SK-N-MC (cell line): ENCODE measurements around the gene KRT86.

ENCODE experiments used
- DNase-seq: peaks from one replicate; pipeline ENCODE4 v3.0.0-alpha.2; 2011; ENCODE audit warnings: low read depth, low spot score
- H3K27ac ChIP-seq: fragments of 200-600 bp; sonication (generic); 2 replicates; pipeline ENCODE4 v1.5.1; 2016; ENCODE audit warnings: mixed run types
- H3K36me3 ChIP-seq: fragments of 200-600 bp; sonication (generic); 2 replicates; pipeline ENCODE4 v1.6.1; 2017; ENCODE audit warnings: antibody characterized with exemption, low read length, mixed read lengths; ENCODE audit not compliant: insufficient read depth
- H3K4me3 ChIP-seq: fragments of 200-600 bp; sonication (generic); 2 replicates; pipeline ENCODE4 v1.5.1; 2016
- H3K9ac ChIP-seq: fragments of 200-600 bp; sonication (generic); 2 replicates; pipeline ENCODE4 v1.8.0; 2017; ENCODE audit warnings: mixed run types, mixed read lengths; ENCODE audit not compliant: insufficient read length
- H3K9me3 ChIP-seq: fragments of 200-600 bp; sonication (generic); 2 replicates; pipeline ENCODE4 v1.6.1; 2017; ENCODE audit warnings: low read depth, mild to moderate bottlenecking, antibody characterized with exemption, low read length, moderate library complexity, mixed read lengths
- EZH2 ChIP-seq: fragments of 200-600 bp; sonication (generic); IDR thresholded peaks from one replicate; pipeline ENCODE4 v1.6.1; 2017; ENCODE audit warnings: antibody characterized with exemption
- FOXP2 ChIP-seq: optimal IDR thresholded peaks from 2 replicates; pipeline ENCODE3; 2011; ENCODE audit warnings: mild to moderate bottlenecking, moderate library complexity; ENCODE audit not compliant: insufficient read depth; ENCODE audit errors: extremely low read length, control extremely low read depth
- POLR2AphosphoS5 ChIP-seq: IDR thresholded peaks from 2 replicates; pipeline ENCODE4 v1.6.1; 2012; ENCODE audit warnings: mild to moderate bottlenecking, low read depth, low read length, borderline replicate concordance

KRT86 gene

DNA sequence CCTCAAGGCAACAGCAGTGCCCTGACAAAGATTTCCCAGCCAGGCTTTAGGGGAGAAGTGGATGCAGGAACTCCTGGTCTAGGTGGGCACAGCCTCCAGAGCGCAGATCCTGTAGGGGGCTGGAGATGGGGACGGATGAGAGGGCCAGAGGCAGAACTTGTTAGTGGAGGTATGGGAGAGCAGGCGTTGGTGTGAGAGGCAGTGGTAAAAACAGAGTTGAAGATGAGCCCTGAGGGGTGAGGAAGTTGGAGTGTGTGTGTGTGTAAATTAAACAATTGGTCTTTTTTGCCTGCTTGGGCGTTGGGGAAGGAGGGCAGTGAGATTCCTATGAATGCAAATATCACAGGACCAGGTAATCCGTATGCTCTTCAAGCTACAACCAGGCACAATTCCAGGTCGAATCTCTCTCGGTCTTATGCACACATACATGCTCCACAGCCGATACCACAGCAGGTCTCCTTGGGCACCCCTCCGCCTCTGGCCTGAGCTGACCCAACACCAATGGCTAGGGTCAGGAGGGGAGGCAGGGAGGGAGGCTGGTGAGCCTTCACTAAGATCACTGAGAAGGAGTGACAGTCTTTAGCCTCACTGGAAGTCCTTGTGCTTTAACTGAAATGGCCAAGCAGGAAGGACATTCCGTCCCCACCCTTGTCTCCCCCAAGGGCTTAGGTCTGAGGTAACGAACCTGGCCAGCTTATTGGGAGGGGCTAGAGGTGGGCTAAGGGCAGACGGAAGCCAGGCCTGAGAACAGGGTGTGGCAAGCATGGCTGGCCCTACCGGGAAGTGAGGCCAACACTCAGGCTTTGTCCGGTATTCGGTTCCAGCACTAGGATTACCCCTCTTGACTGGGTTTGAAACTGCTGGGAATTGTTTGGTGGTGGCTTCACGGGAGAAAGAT lies 42.9 kb upstream of the KRT86 start:
- Histone ChIP-seq H3K36me3 (no peaks in the 10 kb centered on the region), H3K4me3 (no peak overlapping the region), H3K27ac (no peak overlapping the region), H3K9ac (no peak overlapping the region), H3K9me3 (no peaks in the 10 kb centered on the region)
- no peak for DNase-seq
- TF ChIP-seq POLR2AphosphoS5 (no peak), FOXP2 (no peak), EZH2 (no peak)

DNA sequence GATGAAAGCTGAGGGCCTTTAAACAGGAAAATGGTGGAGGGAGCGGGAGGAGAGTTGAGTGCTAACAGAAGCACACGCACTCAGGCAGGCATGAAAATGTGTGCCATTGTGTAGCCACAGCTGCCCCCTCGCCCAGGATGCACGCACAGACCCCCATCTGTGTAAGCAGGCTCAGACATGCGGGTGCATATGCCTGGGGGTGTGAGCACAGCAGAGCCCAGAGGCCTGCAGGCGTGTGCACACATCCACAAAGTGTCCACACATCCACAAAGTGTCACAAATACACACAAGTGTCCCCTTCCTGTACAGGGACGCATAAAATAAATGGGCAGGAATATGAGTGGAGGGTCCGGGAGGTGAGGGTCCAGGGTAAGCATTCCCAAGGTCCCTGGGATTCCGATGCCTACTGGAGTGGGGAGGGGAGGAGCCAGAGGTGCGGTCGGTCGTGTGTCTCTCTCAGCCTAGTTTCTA lies 42.2 kb upstream of the KRT86 start:
- DNase-seq = no peak
- H3K27ac ChIP-seq = no peak overlapping the region
- H3K4me3 ChIP-seq = no peak overlapping the region
- no peaks in the 10 kb centered on the region for H3K9me3 ChIP-seq
- no peak overlapping the region for H3K9ac ChIP-seq
- TF ChIP-seq FOXP2 = no peak
- TF ChIP-seq EZH2 = no peak
- no peak for TF ChIP-seq POLR2AphosphoS5
- H3K36me3 ChIP-seq = no peaks in the 10 kb centered on the region

DNA sequence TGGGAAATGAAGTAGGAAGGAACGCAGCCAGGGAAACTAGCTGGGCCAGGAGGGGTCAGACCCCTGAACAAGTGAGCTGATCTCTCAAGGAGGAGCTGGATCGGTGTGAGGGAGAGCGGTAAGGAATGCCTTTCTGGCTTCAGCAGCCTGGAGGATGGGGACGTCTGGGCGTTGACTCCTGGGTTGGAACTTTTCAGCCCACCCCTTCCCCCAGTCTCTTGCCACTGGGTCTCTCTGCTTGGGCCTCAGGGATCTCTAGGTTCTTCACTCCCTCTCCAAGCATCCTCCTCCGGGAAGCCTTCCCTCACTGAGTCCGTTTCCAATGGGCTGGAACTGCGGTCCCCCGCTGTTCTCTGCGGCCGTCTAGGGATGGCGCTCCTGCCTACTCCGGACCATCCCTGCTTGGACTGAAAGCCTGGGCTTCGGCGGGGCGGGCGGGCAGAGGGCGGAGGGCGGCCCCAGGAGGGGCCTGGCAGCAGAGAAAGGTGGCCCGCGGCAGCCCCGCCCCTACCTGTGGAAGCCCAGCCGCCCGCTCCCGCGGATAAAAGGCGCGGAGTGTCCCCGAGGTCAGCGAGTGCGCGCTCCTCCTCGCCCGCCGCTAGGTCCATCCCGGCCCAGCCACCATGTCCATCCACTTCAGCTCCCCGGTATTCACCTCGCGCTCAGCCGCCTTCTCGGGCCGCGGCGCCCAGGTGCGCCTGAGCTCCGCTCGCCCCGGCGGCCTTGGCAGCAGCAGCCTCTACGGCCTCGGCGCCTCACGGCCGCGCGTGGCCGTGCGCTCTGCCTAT lies 41.6 kb upstream of the KRT86 start, which contains the start of gene KRT7:
KRT7 (plus strand) TSS at position 570 of the 788 bp plus-strand sequence; CDS start at position 624, 54 bp downstream.
- DNase-seq = no peak
- Histone ChIP-seq H3K36me3 (no peaks in the 10 kb centered on the region), H3K9me3 (no peaks in the 10 kb centered on the region), H3K4me3 (no peak within 1 kb of the TSS), H3K27ac (no peak within 1 kb of the TSS), H3K9ac (no peak within 1 kb of the TSS)
- TF ChIP-seq EZH2 = no peak
- no peak for TF ChIP-seq POLR2AphosphoS5
- TF ChIP-seq FOXP2 = no peak

DNA sequence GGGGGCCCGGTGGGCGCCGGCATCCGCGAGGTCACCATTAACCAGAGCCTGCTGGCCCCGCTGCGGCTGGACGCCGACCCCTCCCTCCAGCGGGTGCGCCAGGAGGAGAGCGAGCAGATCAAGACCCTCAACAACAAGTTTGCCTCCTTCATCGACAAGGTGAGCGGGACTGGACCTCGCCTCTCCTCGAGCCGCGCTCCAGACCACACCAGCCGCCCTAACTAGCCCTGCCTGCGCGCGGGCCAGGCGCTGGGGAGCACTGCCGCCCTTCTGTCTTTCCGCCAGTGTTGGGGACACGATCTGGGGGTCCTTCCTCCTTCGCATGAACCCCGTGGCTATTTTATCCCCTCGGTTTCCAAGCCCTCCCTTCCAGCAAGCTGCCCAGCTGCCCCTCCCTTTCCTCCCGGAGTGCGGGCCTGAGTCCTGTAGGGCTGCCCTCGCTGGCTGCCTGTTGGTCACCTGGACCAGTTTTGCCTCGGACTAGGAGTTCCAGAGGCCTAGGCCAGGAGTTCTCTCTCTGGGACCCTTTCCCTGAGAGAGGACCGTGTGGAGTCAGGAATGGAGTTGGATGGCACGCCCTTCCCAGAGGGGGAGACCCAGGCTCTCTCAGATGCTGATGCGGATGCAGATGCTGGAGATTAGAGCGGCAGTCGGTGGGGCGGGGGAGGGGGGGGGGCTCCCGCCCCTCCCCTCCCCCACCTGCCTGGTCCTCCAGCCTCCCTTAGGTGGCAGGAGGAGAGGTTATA lies 40.8 kb upstream of the KRT86 start:
- TF ChIP-seq FOXP2 (no peak), EZH2 (no peak), POLR2AphosphoS5 (no peak)
- Histone ChIP-seq H3K9me3 (no peaks in the 10 kb centered on the region), H3K27ac (no peak overlapping the region), H3K4me3 (no peak overlapping the region), H3K9ac (no peak overlapping the region), H3K36me3 (no peaks in the 10 kb centered on the region)
- DNase-seq = no peak

DNA sequence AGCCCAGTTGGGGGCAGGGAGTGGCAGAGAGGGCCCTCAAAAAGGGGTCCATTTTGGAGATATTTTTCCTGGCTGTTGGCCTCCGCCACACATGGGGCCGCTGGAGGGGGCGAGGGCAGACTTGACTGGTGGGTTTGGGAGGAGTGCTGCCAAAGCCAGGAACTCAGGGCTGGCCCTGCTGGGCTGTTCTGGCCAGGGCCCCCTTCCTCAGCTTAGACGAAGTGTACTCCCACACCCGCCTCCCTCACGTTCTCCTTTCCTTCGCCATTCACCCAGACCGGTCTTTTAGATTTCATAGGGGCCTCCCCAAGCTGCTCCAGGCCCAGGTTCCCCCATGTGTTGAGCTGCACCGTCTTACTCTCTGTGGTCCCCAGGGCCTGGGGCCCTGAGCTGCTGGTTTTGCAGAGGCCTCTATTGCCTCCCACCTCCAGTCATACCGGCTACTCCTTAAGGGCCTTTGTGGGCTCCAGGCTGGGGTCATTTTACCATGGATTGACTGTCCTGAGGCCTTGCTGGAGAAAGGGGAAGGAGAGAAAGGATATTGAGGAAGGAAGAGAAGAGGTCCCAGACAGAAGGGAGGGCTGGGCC lies 40.1 kb upstream of the KRT86 start:
- Histone ChIP-seq H3K27ac (no peak overlapping the region), H3K36me3 (no peaks in the 10 kb centered on the region), H3K4me3 (no peak overlapping the region), H3K9ac (no peak overlapping the region), H3K9me3 (no peaks in the 10 kb centered on the region)
- no peak for DNase-seq
- TF ChIP-seq POLR2AphosphoS5 (no peak), EZH2 (no peak), FOXP2 (no peak)

DNA sequence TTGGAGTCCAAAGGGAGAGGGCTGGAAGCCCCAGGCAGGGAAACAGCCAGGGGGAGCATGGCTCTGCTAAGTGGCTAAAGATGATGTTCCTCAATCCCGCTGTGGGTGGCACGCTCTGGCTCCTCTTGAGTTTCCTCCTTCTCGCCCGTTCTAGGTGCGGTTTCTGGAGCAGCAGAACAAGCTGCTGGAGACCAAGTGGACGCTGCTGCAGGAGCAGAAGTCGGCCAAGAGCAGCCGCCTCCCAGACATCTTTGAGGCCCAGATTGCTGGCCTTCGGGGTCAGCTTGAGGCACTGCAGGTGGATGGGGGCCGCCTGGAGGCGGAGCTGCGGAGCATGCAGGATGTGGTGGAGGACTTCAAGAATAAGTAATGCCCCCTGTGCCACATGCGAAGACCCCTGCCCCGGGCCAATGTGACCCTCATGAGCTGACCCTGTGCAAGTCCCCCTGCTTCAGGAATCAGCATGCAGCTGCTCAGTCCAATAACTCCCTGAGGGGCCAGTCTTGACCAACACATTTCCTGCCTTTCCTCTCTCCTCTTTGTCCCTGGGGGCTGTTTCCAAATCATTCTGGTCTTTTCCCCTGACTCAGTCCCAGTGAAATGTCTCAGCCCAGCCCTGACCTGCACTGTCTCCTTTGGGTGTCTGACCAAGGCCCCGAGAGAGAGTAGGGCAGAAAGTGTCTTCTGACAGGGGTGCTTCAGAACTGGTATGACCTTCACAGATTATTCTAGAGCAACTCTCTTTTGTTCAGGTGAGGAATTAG lies 39.3 kb upstream of the KRT86 start:
- no peak for TF ChIP-seq EZH2
- TF ChIP-seq FOXP2 = no peak
- TF ChIP-seq POLR2AphosphoS5 = no peak
- no peaks in the 10 kb centered on the region for H3K36me3 ChIP-seq
- no peak overlapping the region for H3K4me3 ChIP-seq
- DNase-seq = no peak
- no peak overlapping the region for H3K9ac ChIP-seq
- no peaks in the 10 kb centered on the region for H3K9me3 ChIP-seq
- no peak overlapping the region for H3K27ac ChIP-seq

DNA sequence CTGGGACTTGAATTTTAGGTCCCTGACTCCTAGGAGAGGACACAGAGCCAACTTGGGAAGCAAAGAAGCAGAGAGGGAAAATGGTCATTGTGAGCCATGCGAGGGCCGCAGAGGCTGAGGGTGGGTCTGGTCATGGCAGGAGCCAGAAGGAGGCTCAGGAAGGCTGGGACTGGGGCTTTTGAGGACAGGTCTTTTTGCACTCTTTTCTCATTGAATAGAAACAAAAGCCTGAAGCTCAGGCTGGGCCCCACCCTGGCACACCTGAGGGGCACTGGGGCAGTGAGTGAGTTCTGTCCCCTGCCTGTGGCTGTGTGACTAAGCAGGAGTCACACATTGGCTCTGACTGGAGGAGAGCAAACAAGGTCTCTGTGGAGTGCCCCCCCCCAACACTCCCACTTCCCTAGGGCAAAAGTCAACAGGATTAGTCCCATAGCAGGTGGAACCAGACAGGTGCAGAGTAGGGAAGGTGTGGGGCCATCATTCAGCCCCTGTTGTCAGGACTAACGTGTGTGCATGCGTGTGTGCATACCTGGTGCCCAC lies 38.6 kb upstream of the KRT86 start:
- Histone ChIP-seq H3K9ac (no peak overlapping the region), H3K27ac (no peak overlapping the region), H3K4me3 (no peak overlapping the region), H3K36me3 (no peaks in the 10 kb centered on the region), H3K9me3 (no peaks in the 10 kb centered on the region)
- DNase-seq = no peak
- no peak for TF ChIP-seq EZH2
- TF ChIP-seq POLR2AphosphoS5 = no peak
- TF ChIP-seq FOXP2 = no peak
